OCI-LY7 (cell line): ENCODE results near the gene OR5H1. TPM values are rescaled to one million over a fixed set of nuclear protein-coding genes. Genes with fewer than 3 reads are reported as not detected.
"Not testable (repeated sequence)": the region's sequence is repeated elsewhere in the genome, so short reads cannot be mapped to it uniquely, and the experiment has no call there.

Source experiments
- BruUV-seq: library from RNA; stranded (reverse); fragments of 400-500 nt; replicated peaks from 2 replicates; lab custom pipeline; 2021; lab: Mats Ljungman, UMichigan
- CTCF ChIA-PET: fragments of 300-600 bp; sonication (Branson Sonifier 250); formaldehyde crosslinking; loops from one replicate; lab custom pipeline; 2022; ENCODE audit warnings: antibody characterized with exemption; ENCODE audit not compliant: unreplicated experiment; lab: Charles Lee
- POLR2A ChIA-PET: fragments of 300-600 bp; sonication (Branson Sonifier 250); formaldehyde crosslinking; loops from one replicate; lab custom pipeline; 2022; ENCODE audit warnings: antibody characterized with exemption; lab: Charles Lee
- DNase-seq: peaks from one replicate; pipeline ENCODE4 v3.0.0-alpha.2; 2015; ENCODE audit warnings: low spot score
- H2AFZ ChIP-seq: fragments of 200-600 bp; sonication (generic), shearing (Covaris generic); 2 replicates; pipeline ENCODE4 v1.6.1; 2014; ENCODE audit warnings: mild to moderate bottlenecking, antibody characterized with exemption, low read length, moderate library complexity
- H3K27ac ChIP-seq: fragments of 200-600 bp; sonication (generic); 2 replicates; pipeline ENCODE4 v1.5.1; 2014; ENCODE audit warnings: mixed run types, low read depth, mild to moderate bottlenecking, moderate library complexity, low read length, inconsistent platforms; ENCODE audit not compliant: poor library complexity, severe bottlenecking
- H3K36me3 ChIP-seq: fragments of 200-600 bp; sonication (generic); 2 replicates; pipeline ENCODE4 v1.6.1; 2014; ENCODE audit warnings: mild to moderate bottlenecking, antibody characterized with exemption, low read length, moderate library complexity, mixed read lengths; ENCODE audit not compliant: insufficient read depth
- H3K4me1 ChIP-seq: fragments of 200-600 bp; sonication (generic); 2 replicates; pipeline ENCODE4 v1.5.1; 2014; ENCODE audit warnings: mild to moderate bottlenecking, low read length; ENCODE audit not compliant: insufficient read depth, poor library complexity, severe bottlenecking
- H3K4me2 ChIP-seq: fragments of 200-600 bp; sonication (generic); 2 replicates; pipeline ENCODE4 v1.6.1; 2014; ENCODE audit warnings: mild to moderate bottlenecking, low read length
- H3K4me3 ChIP-seq: fragments of 200-600 bp; sonication (generic); 2 replicates; pipeline ENCODE4 v1.5.1; 2014; ENCODE audit warnings: mild to moderate bottlenecking, low read depth, low read length; ENCODE audit not compliant: poor library complexity, severe bottlenecking
- H3K79me2 ChIP-seq: fragments of 200-600 bp; sonication (generic); 2 replicates; pipeline ENCODE4 v1.6.1; 2016; ENCODE audit warnings: low read depth, mild to moderate bottlenecking, low read length, moderate library complexity, mixed read lengths; ENCODE audit not compliant: insufficient read depth
- H3K9me2 ChIP-seq: fragments of 200-600 bp; sonication (generic); 2 replicates; pipeline ENCODE4 v1.6.1; 2016; ENCODE audit warnings: mild to moderate bottlenecking, low read length, mixed read lengths; ENCODE audit not compliant: insufficient read depth
- H3K9me3 ChIP-seq: fragments of 200-600 bp; sonication (generic); 2 replicates; pipeline ENCODE4 v1.6.1; 2014; ENCODE audit warnings: mild to moderate bottlenecking, mixed run types, low read length, mixed read lengths
- H4K20me1 ChIP-seq: fragments of 200-600 bp; sonication (generic); 2 replicates; pipeline ENCODE4 v1.6.1; 2014; ENCODE audit warnings: mild to moderate bottlenecking, antibody characterized with exemption, low read length, moderate library complexity, mixed read lengths; ENCODE audit not compliant: insufficient read depth
- CTCF ChIP-seq: fragments of 200-600 bp; sonication (generic); conservative IDR thresholded peaks from 2 replicates; pipeline ENCODE4 v1.5.1; 2014; ENCODE audit warnings: mild to moderate bottlenecking, antibody characterized with exemption, low read length, moderate library complexity, mixed read lengths
- EZH2phosphoT487 ChIP-seq: fragments of 200-600 bp; sonication (generic); IDR thresholded peaks from 2 replicates; pipeline ENCODE4 v1.6.1; 2018; ENCODE audit warnings: low read depth, borderline replicate concordance, mild to moderate bottlenecking, mixed run types, antibody characterized with exemption, low read length, moderate library complexity, mixed read lengths
- intact Hi-C: fragments of 100-400 bp; cut with micrococcal nuclease; formaldehyde crosslinking; loops from one replicate; pipeline ENCODE4 v1.10.0; 2022; ENCODE audit not compliant: unreplicated experiment
- total RNA-seq, 2 experiments: library from RNA; depleted of rRNA in 1 of 2; stranded (reverse); fragments of >200 nt in 1 of 2; shearing (Covaris generic) in 1 of 2; gene quantifications; 2 replicates each; pipeline ENCODE4 v1.2.3, GENCODE V29; 2014 to 2022

OR5H1 gene
- total RNA-seq, 2 experiments from 2014 or later: not detected

DNA sequence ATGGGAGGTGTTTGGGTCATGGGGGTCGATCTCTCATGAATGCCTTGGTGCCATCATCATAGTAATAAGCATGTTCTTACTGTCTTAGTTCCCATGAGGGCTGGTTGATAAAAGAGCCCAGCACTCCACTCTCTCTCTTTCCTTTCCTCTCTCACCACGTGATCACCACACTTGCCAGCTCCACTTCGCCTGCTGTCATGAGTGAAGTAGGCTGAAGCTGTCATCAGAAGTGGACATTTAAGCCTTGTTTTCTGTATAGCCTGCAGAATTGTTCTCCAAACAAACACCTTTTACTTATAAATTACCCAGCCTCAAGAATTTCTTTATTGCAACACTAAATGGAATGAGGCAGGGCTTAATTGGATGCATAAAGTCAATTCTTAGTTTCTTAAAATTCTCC is 6.1 kb downstream of the OR5H1 start:
- no peak for TF ChIP-seq CTCF
- no peak for TF ChIP-seq EZH2phosphoT487
- Histone ChIP-seq H3K4me3 (no peak overlapping the region), H3K27ac (no peak overlapping the region), H3K4me2 (no peak overlapping the region), H4K20me1 (no peaks in the 10 kb centered on the region), H3K79me2 (no peaks in the 10 kb centered on the region), H2AFZ (no peak overlapping the region), H3K4me1 (no peaks in the 10 kb centered on the region), H3K9me3 (no peaks in the 10 kb centered on the region), H3K36me3 (no peaks in the 10 kb centered on the region), H3K9me2 (no peaks in the 10 kb centered on the region)
- BruUV-seq: no TSS peak
- ChIA-PET POLR2A (no interaction called here), CTCF (no interaction called here)
- DNase-seq: no peak
- intact Hi-C loops: no loop called here

DNA sequence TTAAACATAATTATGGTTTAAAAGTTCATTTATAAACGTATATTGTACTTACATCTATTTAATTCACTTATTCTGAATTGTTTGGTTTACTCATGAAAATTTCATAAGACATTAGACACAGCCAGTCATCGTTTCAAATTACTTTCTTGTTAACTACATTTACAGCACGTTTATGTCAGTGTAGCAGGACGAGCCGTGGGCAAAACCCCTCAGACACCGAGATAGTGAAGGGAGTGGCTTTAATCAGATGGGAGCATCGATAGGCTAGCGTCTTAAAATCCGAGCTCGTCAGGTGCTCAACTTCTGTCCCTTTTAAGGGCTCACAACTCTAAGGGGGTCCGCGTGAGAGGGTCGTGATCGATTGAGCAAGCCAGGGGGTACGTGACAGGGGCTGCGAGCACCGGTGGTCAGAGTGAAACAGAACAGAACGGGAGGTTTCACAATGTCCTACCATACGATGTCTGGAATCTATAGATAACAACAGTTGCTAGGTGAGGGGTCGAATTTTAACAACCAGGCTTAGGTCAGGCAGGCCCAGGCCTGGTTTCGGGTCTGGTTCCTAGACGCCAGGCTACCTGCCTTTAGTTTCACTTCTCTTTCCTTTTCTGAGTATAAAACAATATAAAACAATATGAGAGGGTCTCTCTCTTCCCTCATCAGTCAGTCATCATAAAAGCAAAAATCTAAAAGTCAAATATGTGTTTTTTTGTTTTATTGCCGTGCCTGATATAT is 7.5 kb downstream of the OR5H1 start:
- H2AFZ ChIP-seq, intact Hi-C loops, H3K36me3 ChIP-seq, H3K9me3 ChIP-seq, H3K79me2 ChIP-seq, H4K20me1 ChIP-seq, H3K27ac ChIP-seq, H3K4me3 ChIP-seq, CTCF ChIA-PET, H3K4me2 ChIP-seq, DNase-seq, H3K9me2 ChIP-seq, H3K4me1 ChIP-seq, BruUV-seq: not testable (repeated sequence)
- POLR2A ChIA-PET: interaction anchor here (0.6 kb wide), 1 partner anchor 16 kb away, joined by 3 read pairs; no protein-coding TSS in a partner anchor

GRCh38 chr3:98140531-98140930 is 10.0 kb downstream of the OR5H1 start:
- intact Hi-C loops: loop anchor here (1.0 kb wide), 1 partner anchor 43 kb away; no protein-coding TSS in a partner anchor
- BruUV-seq: no TSS peak

More at GRCh38 chr3:98140531-98140930, 10.0 kb downstream of the OR5H1 start:
- Histone ChIP-seq H3K36me3 (no peaks in the 10 kb centered on the region), H3K4me1 (no peaks in the 10 kb centered on the region), H3K4me3 (no peak overlapping the region), H3K9me2 (no peaks in the 10 kb centered on the region), H3K9me3 (no peaks in the 10 kb centered on the region), H3K4me2 (no peak overlapping the region), H3K27ac (no peak overlapping the region), H4K20me1 (no peaks in the 10 kb centered on the region), H2AFZ (no peak overlapping the region), H3K79me2 (no peaks in the 10 kb centered on the region)
- DNase-seq: no peak
- ChIA-PET CTCF (no interaction called here), POLR2A (no interaction called here)
- TF ChIP-seq EZH2phosphoT487 (no peak), CTCF (no peak)
